B cell (primary cell): ENCODE measurements around the gene RGS19.

Experiments used
- EZH2 ChIP-seq: IDR thresholded peaks from 2 replicates; pipeline ENCODE4 v1.6.1; 2012; ENCODE audit warnings: borderline replicate concordance, low read depth, mild to moderate bottlenecking, moderate library complexity, low read length; ENCODE audit not compliant: insufficient read depth, poor library complexity, severe bottlenecking
- TF ChIP-seq, protein P1 (sequence below): fragments of 200-600 bp; IDR thresholded peaks from one replicate; pipeline ENCODE4 v1.8.0; 2022; ENCODE audit warnings: antibody characterized with exemption, mild to moderate bottlenecking

DNA sequence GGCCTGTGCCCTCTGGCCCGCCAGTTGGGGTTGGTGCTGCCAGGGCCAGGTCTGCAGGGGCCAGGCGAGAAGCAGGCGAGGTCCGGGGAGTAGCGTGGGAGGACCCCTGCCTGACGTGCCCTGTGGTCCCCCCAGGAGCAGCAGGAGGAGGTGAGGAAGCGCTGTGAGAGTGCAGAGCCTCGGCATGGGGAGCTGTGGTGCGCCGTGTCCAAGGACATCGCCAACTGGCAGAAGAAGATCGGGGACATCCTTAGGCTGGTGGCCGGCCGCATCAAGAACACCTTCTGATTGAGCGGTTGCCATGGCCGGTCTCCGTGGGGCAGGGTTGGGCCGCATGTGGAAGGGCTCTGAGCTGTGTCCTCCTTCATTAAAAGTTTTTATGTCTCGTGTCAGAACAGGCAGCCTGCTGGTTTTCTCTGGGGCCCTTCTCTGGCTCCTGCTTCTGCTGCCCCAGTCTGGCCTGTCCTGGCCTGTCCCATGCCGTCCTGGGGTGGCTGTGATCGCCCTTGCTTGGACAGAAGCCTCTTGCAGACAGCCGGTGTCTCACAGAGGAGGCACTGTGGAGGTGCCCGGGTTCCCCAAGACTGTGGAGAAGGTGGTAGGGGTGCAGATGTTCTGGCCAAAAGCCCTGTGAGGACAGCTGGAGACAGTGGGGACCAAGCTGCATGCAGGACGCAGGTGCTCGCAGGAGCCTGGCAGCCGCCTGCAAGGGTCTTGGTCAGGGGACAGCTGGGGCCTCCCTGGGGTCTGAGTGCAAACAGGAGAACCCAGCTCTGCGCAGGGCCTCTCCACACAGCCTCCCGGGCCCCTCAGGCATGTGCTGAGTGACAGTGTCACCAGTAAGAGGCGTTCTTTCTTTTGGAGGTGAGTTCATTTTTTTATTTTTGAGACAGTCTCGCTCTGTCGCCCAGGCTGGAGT is 46.4 kb downstream of the RGS19 start:
- TF ChIP-seq, protein P1, sequence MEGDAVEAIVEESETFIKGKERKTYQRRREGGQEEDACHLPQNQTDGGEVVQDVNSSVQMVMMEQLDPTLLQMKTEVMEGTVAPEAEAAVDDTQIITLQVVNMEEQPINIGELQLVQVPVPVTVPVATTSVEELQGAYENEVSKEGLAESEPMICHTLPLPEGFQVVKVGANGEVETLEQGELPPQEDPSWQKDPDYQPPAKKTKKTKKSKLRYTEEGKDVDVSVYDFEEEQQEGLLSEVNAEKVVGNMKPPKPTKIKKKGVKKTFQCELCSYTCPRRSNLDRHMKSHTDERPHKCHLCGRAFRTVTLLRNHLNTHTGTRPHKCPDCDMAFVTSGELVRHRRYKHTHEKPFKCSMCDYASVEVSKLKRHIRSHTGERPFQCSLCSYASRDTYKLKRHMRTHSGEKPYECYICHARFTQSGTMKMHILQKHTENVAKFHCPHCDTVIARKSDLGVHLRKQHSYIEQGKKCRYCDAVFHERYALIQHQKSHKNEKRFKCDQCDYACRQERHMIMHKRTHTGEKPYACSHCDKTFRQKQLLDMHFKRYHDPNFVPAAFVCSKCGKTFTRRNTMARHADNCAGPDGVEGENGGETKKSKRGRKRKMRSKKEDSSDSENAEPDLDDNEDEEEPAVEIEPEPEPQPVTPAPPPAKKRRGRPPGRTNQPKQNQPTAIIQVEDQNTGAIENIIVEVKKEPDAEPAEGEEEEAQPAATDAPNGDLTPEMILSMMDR = no peak
- no peak for TF ChIP-seq EZH2
